Midbrain (tissue), 1 donor: ENCODE data around the gene CHL1.

Experiments used
- DNase-seq: peaks from one replicate; lab custom pipeline; 2025; lab: John Stamatoyannopoulos, UW

Gene CHL1

GRCh38 chr3:228442-229182 is 32.0 kb downstream of the CHL1 start:
- DNase-seq = no peak

- DNase-seq = no peak
These were observed 32.7 kb downstream of the CHL1 start for GRCh38 chr3:229183-229661.

DNA sequence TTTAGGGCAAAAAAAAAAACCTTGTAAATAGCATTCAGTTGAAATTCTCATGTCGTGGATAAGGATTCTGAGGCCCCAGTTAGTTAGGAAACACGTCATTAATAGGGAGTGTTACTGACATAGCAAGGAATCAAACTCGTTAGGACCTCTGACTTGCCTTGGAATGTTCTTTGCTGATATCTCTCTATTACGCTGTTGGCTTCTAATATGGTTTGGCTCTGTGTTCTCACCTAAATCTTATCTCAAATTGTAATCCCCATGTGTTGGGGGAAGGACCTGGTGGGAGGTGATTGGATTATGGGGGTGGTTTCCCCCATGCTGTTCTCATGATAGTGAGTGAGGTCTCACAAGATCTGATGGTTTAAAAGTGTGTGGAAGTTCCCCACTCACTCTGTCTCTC is 40.3 kb downstream of the CHL1 start:
- DNase-seq = no peak

GRCh38 chr3:242602-243355 is 46.2 kb downstream of the CHL1 start:
- no peak for DNase-seq

GRCh38 chr3:243356-243725 is 46.8 kb downstream of the CHL1 start:
- no peak for DNase-seq

GRCh38 chr3:244041-244440 is 47.5 kb downstream of the CHL1 start:
- no peak for DNase-seq

- no peak for DNase-seq
These were observed 51.4 kb downstream of the CHL1 start for GRCh38 chr3:247916-248315.

DNA sequence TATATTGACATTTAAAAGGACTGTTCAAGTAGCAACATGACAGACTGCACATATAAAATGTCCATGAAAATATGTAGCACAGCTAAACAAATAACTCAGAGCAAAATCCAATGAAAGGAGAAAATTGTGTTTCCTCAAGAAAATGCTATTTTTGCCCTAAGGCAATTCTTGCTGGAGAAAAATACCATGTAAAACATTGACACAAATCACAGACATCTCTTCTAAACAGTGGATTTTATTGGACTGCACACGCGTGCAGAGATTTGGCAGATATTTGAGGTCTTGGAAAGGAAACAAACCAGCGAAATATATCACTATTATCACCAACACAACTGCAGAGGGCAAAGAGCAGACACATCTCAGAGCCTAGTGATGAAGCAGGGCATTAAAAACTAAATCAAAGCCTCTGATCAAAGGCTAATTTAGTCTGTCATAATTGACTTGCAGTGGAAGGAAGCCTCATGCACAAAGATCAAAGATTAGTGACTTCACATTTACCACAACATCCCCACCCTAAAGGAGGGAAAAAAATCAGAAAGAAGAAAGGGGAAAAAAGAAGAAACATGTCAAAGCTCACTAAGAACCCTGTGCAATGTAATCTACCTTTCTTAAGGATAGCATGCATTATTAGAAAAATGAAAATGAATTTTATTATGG is 52.4 kb downstream of the CHL1 start:
- no peak for DNase-seq

DNA sequence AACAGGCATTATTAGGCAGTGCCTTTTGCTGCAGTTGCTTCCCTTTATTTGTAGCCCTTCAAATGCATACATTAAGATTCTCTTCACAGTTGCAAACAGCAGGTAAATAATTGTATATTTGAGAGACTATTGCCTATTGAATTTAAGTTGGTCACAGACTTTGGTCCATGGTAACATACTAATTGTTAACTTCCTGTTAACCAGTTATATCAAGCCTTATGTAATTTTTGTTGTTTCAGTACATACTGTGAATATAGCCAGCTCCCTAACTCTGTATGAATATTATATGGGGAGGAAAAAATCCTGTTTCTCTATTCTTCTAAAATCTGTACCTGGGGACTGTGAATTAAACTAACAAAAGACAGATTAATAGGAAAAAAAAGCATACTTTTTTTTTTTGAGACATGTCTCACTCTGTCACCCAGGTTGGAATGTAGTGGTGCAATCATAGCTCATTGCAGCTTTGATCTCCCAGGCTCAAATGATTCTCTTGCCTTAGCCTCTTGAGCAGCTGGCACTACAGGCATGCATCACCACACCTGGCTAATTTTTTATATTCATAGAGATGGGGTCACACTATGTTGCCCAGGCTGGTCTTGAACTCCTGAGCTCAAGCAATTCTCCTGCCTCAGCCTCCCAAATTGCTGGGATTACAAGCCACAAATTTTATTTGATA is 53.2 kb downstream of the CHL1 start:
- no peak for DNase-seq

DNA sequence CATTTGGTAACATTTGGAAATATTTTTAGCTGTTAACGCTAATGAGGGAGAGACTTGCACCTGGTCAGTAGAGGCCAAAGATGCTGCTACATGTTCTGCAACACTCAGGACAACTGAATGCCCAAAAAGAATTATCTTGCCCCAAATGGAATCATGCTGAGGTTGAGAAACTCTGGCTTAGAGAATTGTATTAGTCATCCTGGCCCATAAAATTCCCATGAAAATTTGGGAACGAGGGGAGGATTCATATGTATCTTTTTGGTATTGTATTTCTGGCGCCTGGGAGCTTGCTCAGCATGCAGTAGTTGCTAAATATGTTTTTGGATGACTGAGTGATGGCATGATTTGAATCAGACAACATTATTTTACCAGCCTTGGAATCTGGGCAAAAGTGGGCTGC is 59.9 kb downstream of the CHL1 start:
- DNase-seq = no peak

DNA sequence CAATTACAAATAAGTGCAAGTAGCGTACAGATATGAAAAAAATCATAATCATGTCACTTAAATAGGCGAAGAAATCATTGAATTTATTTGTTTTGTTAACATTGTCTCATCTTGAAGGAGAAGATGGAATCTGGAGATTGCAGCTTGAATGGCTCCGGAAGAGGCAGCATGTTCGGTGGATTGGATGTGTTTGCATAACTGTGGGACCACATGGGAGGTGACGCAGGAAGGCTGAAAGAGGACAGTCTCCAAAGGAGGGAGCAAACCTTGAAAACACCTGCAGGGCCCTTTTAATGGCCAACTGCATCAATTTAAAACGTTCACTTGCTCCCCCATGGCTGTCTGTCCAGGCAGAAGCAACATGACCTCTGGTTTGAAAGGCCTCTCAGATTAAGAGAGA is 61.3 kb downstream of the CHL1 start:
- no peak for DNase-seq

DNA sequence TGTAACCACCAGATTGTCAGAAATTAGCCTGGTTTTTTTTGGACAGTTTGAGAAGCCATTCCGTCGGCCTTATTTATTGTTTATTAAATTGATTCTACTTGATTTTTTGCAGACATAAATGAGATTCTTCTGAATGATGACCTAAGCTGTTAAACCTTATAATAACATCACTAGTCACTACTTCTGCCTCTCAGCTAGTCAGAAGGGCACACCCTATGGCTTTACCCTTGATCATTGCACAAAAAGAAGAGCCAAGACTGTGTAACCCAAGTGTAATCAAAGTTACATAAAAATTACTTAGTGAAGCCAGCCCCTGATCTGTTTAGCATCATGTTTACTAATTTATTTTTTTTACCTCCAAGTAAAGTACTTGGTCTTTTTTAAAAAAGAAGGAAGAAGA is 64.3 kb downstream of the CHL1 start:
- no peak for DNase-seq

GRCh38 chr3:263393-263792 is 66.8 kb downstream of the CHL1 start:
- no peak for DNase-seq

DNA sequence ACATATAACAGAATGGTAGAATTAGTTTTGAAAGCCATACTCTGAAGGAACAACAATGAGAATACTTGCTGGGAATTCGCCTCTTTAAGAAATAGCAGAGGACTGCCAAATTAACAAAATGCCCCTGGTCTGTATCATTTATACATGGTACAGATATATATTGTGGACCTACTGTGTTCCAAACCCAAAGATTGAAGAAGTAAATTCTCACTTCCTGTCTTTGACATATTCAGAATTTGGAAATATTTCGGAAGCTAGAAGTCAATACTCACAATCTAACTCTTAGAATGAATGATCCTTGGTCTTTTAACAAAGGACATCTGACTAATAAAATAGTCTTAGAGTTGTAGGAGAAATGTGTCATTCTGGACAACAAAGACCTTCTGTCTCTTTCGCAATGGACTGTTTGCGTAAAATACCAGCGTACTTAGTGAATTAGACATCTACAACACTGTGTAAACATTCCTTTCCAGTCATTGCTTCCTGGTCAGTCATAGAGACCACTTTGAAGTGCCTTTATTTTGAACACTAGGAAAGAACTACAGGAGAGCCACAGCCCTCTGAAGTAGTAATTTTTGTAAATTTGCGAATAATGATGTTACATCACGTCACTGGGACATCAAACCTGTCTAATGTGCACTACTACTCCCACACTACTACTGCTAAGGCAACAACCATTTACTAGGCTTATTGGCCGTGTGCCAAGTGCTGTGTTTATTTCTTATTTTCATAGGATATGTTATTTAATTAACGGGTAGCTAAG is 68.0 kb downstream of the CHL1 start:
- no peak for DNase-seq

DNA sequence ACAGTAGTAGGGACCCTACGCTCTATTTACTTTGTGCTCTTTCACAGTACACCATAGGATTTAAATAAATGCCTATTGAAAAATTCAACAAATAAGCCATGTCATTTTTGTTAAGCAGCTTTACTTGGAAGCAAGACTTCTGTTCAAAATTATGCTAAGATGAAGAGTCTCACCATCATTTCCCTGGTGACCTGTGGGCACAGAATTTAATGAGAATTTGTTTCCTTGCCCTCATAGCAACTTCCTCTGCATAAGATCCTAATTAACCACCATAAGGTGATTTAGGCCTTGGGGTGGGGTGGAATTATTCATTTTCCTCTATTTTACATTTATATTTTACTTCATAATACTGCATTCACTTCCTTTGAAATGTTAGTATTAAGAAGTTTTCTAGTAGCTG is 70.5 kb downstream of the CHL1 start:
- no peak for DNase-seq

- no peak for DNase-seq
These were observed 74.1 kb downstream of the CHL1 start for GRCh38 chr3:270688-271087.

GRCh38 chr3:274927-275326 is 78.4 kb downstream of the CHL1 start:
- DNase-seq = no peak

GRCh38 chr3:277873-278272 is 81.3 kb downstream of the CHL1 start:
- DNase-seq = no peak

GRCh38 chr3:278300-279064 is 81.9 kb downstream of the CHL1 start:
- no peak for DNase-seq

DNA sequence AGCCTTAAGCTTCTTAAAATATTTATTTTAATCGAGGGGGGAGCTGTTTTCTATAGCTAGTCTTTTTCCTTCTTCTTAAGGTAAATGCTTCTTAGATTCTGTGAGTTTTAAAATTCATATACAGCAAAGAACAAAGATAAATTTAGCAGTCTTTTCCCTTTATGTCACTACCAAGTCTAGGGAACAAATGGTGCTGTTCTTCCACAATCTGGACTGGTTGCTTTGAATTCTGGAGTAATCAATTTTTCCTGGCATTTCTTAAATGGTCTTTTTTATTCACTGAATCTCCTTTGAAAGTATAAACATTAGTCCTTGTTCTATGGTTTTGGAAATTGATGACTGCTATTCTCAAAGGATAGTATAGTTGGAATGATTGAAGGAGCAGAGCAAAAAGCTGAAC is 82.8 kb downstream of the CHL1 start:
- DNase-seq = no peak

DNA sequence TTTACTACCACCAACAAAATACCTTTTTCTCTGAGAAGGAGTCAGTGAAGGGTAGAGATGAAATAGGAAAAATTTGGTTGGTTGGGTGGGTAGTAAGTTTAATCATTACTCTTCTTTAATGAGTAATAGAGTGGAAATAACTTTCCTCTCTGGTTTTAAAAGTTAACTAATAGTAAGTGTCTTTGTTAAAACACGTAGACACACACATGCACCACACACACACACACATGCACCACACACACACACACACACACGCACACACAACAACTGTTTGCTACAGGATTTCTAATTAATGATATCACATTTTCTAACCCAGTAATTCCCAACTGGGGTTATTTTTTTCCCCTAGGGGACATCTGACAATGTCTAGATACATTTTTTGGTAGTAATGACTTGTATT is 84.1 kb downstream of the CHL1 start:
- DNase-seq = no peak
